ENCODE results near the gene ADCYAP1R1. TPM values are rescaled to one million over a fixed set of nuclear protein-coding genes. Genes with fewer than 3 reads are reported as not detected.

Gene ADCYAP1R1
- total and polyA plus RNA-seq, 7 donors = 0.60 to 35.7 (median 18.2) TPM; not detected in 1

DNA sequence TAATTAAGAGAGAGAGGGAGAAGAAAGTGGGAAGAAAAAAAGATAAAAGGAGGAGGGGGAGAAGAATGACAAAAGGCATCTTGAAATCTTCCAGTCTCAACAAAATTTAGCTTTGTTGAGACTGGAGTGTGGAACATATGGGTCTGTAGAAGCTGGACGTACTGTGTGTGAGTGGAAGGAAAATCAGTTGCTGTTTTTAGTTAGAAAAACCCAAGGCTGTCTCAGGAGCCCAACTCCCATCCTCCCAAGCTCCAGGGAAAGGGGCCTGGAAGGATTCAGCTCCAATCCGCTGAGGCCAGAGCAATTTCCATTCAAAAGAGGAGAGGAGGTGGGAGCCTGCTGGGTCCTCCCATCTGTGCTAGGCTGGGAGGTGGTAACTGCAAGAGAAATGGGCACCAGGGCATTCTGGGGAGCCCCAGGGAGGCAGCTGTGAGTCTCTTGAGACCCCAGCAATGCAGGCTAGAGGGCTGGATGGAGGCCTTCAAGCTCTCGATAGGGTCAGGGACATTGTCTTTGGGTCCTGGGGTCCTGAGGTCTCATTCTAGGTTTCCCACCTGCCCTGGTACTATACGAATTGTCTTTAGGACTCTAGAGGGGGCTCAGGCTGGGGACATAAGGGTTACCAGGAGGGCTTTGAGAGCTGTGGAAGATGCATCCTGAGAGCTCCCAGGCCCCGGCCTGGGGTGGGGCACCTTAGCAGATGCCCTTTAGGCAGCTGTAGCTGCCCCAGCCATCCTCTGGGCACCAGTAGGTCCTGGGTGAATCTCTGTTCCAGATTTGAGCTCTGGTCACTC, 21.4 kb downstream of the ADCYAP1R1 start:
- H3K36me3 ChIP-seq = no peaks in the 10 kb centered on the region
- WGBS, 2 donors = 78 to 84% methylated on average over 5 of the region's 5 CpGs
- TF ChIP-seq EP300 (IDR thresholded peaks at IDR 0.05) = no peak
- TF ChIP-seq POLR2A (IDR thresholded peaks at IDR 0.05) = no peak
- no peak for TF ChIP-seq POLR2AphosphoS5 (IDR thresholded peaks at IDR 0.05)
- TF ChIP-seq, protein P1, sequence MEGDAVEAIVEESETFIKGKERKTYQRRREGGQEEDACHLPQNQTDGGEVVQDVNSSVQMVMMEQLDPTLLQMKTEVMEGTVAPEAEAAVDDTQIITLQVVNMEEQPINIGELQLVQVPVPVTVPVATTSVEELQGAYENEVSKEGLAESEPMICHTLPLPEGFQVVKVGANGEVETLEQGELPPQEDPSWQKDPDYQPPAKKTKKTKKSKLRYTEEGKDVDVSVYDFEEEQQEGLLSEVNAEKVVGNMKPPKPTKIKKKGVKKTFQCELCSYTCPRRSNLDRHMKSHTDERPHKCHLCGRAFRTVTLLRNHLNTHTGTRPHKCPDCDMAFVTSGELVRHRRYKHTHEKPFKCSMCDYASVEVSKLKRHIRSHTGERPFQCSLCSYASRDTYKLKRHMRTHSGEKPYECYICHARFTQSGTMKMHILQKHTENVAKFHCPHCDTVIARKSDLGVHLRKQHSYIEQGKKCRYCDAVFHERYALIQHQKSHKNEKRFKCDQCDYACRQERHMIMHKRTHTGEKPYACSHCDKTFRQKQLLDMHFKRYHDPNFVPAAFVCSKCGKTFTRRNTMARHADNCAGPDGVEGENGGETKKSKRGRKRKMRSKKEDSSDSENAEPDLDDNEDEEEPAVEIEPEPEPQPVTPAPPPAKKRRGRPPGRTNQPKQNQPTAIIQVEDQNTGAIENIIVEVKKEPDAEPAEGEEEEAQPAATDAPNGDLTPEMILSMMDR (IDR thresholded peaks at IDR 0.05) = no peak
- H3K4me1 ChIP-seq = no peaks in the 10 kb centered on the region
- no peaks in the 10 kb centered on the region for H3K27me3 ChIP-seq
- H3K4me3 ChIP-seq = no peak overlapping the region
- H3K9me3 ChIP-seq = no peaks in the 10 kb centered on the region
- intact Hi-C loops (cut with DNase I) = no loop called here
- peak overlapping the region in 3 of 4 donors; percentile 8 to 53 (median 28) for H3K27ac ChIP-seq
- DNase-seq = peak; percentile 48

DNA sequence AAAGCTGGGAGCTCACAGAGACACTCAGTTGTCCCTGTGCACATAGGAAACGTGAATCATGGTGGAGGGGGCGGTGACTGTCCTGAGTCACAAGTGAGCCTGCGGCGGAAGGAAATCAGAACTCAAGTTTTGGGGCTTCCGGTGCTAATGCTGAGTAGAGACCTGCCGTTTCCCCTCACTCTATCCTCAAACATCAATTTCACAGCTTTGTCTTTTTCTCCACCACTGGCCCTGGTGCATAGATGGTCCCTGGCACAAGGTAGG, 21.9 kb downstream of the ADCYAP1R1 start:
- Histone ChIP-seq H3K4me1 (no peaks in the 10 kb centered on the region), H3K9me3 (no peaks in the 10 kb centered on the region), H3K27me3 (no peaks in the 10 kb centered on the region), H3K4me3 (no peak overlapping the region), H3K36me3 (no peaks in the 10 kb centered on the region), H3K27ac (peak overlapping the region in 3 of 4 donors; percentile 8 to 53 (median 28))
- TF ChIP-seq, protein P1 (IDR thresholded peaks at IDR 0.05) = no peak
- TF ChIP-seq POLR2A (IDR thresholded peaks at IDR 0.05) (no peak), EP300 (IDR thresholded peaks at IDR 0.05) (no peak), POLR2AphosphoS5 (IDR thresholded peaks at IDR 0.05) (no peak)
- DNase-seq = peak; percentile 71
- intact Hi-C loops (cut with DNase I) = no loop called here
- 76 to 78% methylated on average over 6 of the region's 6 CpGs for WGBS, 2 donors

DNA sequence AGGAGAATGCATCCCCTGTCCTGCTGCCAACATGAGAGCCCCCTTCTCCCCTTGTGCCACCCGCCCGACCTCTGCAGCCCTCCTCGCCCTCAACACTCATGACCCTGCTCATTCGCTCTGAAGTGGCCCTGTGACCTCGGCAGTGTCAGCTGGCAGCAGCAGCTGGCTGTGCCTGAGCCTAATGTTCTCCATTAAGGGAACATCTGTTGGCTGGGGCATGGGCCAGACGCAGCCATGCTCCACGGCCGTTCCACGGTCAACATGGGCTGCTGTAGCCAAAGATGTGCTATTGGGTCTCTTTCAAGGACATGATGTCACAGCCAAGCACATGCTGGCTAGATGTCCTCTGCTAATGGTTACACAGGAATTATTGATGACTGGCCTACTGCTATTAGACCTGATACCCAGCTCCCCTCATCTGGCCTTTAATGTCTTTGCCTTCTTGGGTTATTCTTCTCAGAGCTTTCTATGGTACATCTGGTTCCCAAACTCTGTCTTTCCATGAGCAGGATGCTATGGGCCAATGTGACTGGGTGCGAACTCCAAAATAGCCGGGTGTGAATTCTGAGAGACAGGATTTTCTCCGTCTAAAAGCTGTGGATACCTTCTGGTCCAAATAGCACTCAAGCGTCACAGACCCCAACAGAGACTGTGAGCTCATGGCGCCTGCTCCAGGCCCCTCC, 22.4 kb downstream of the ADCYAP1R1 start:
- peak; percentile 94 for DNase-seq
- intact Hi-C loops (cut with DNase I) = no loop called here
- 85 to 89% methylated on average over 14 of the region's 14 CpGs for WGBS, 2 donors
- H3K27ac ChIP-seq = peak overlapping the region; percentile 7 to 53 (median 20)
- H3K36me3 ChIP-seq = no peaks in the 10 kb centered on the region
- no peaks in the 10 kb centered on the region for H3K4me1 ChIP-seq
- TF ChIP-seq POLR2A (IDR thresholded peaks at IDR 0.05) = no peak
- TF ChIP-seq POLR2AphosphoS5 (IDR thresholded peaks at IDR 0.05) = peak in 3 of 4 donors; percentile 36 to 56 (median 49)
- no peak overlapping the region for H3K4me3 ChIP-seq
- no peaks in the 10 kb centered on the region for H3K9me3 ChIP-seq
- H3K27me3 ChIP-seq = no peaks in the 10 kb centered on the region

DNA sequence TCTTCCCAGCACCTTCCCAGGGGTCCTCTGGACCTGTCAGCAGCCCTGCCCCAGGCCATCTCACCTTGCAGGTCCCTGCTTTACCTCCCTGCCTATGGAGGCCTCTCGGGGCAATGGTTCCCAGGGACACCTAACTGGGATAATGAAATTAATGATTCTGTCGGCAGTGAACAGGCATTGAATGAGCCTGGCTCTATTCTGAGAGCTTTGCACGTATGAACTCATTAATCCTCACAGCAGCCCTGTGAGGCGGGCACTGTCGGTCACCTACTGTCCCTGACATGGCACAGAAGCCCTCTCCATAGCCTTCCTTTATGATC, 22.9 kb downstream of the ADCYAP1R1 start:
- intact Hi-C loops (cut with DNase I) = no loop called here

DNA sequence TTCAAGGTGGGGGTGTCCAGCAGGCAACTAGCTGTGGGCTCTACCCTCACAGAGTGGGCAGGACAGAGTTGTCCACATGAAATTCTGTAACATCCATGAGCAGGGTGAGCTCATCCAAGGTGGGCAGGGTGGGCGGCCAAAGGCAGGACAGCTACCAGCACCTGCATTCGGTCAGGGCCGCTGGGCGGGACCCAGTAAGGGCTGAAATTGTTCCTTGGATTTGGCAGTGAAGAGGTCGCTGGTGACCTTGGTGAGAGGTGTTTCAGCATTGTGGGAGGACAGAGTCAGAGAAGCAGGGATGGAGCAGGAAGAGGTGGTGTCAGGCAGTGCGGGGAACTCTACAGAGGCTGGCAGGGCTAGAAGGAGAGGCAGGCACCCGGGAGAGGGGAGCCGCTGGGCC, 23.9 kb downstream of the ADCYAP1R1 start:
- H3K36me3 ChIP-seq = no peaks in the 10 kb centered on the region
- no peaks in the 10 kb centered on the region for H3K9me3 ChIP-seq
- no peak for TF ChIP-seq EP300 (IDR thresholded peaks at IDR 0.05)
- TF ChIP-seq, protein P1 (IDR thresholded peaks at IDR 0.05) = no peak
- TF ChIP-seq POLR2A (IDR thresholded peaks at IDR 0.05) = no peak
- TF ChIP-seq POLR2AphosphoS5 (IDR thresholded peaks at IDR 0.05) = no peak
- H3K4me1 ChIP-seq = no peaks in the 10 kb centered on the region
- 78 to 83% methylated on average over 8 of the region's 8 CpGs for WGBS, 2 donors
- no peak overlapping the region for H3K27ac ChIP-seq
- intact Hi-C loops (cut with DNase I) = no loop called here
- no peaks in the 10 kb centered on the region for H3K27me3 ChIP-seq
- peak; percentile 58 for DNase-seq
- H3K4me3 ChIP-seq = no peak overlapping the region

More for the DNA sequence above, 22.9 kb downstream of the ADCYAP1R1 start:
- peak; percentile 44 for DNase-seq
- Histone ChIP-seq H3K4me1 (no peaks in the 10 kb centered on the region), H3K9me3 (no peaks in the 10 kb centered on the region), H3K4me3 (no peak overlapping the region), H3K36me3 (no peaks in the 10 kb centered on the region), H3K27me3 (no peaks in the 10 kb centered on the region), H3K27ac (peak overlapping the region; percentile 1 to 45 (median 9))
- 82 to 93% methylated on average over 5 of the region's 5 CpGs for WGBS, 2 donors
- TF ChIP-seq, protein P1 (IDR thresholded peaks at IDR 0.05) = no peak
- no peak for TF ChIP-seq POLR2A (IDR thresholded peaks at IDR 0.05)
- no peak for TF ChIP-seq EP300 (IDR thresholded peaks at IDR 0.05)
- no peak for TF ChIP-seq POLR2AphosphoS5 (IDR thresholded peaks at IDR 0.05)
